ENCODE data around the gene SMIM33. TPM values are rescaled to one million over a fixed set of nuclear protein-coding genes. Genes with fewer than 3 reads are reported as not detected.
"Not testable (repeated sequence)": the region's sequence is repeated elsewhere in the genome, so short reads cannot be mapped to it uniquely, and the experiment has no call there.

SMIM33 gene
- polyA plus RNA-seq, 1 of the 3 experiments (the other 2 are of a cell fraction), result not detected

GRCh38 chr5:139482050-139482889 lies 11.5 kb downstream of the SMIM33 start, which contains the start of gene STING1 (continued):
- TF ChIP-seq USF2 (IDR thresholded peaks at IDR 0.05; ENCODE audit: borderline replicate concordance, low read depth, low read length) (no peak), CTCF (IDR thresholded peaks at IDR 0.05) (no peak), TAF1 (IDR thresholded peaks at IDR 0.05; ENCODE audit: borderline replicate concordance, low read depth, low read length) (peak; percentile 58; the same call in 1 of the 2 replicates)

- TF ChIP-seq YY1 (IDR thresholded peaks at IDR 0.05; ENCODE audit: low read depth), result 0 out of 2 replicates have a peak, but pooled peaks have one; percentile 4
- H3K79me2 ChIP-seq (ENCODE audit: insufficient read depth), result peaks cover 41% of the 10 kb centered on the region
- 84% methylated on average over 6 of the region's 6 CpGs for WGBS (ENCODE audit: low lambda C conversion rate)
- H3K9me2 ChIP-seq; H4K20me1 ChIP-seq (ENCODE audit: insufficient read depth); H3K27me3 ChIP-seq (ENCODE audit: insufficient read depth); H3K9me3 ChIP-seq; POLR2A ChIA-PET; DNase-seq: not testable (repeated sequence)
- H3K4me2 ChIP-seq, result peak overlapping the region; percentile 96
- peak overlapping the region; percentile 91 to 100; a peak in 3 of 4 replicates for H3K27ac ChIP-seq (ENCODE audit: low read depth in 2 of 2, low read length in 1 of 2)
- H2AFZ ChIP-seq (ENCODE audit: low read depth), result peak overlapping the region; percentile 76; the same call in 1 of the 2 replicates
- CTCF ChIA-PET, result interaction anchor here (2.4 kb wide), 1 partner anchor 60 kb away, joined by 11 read pairs; no protein-coding TSS in a partner anchor
- peak overlapping the region in 1 of 2 experiments; percentile 69; a peak in 2 of 4 replicates for H3K4me3 ChIP-seq (ENCODE audit: low read depth in 2 of 2, low read length in 1 of 2)
- peaks cover 22% of the 10 kb centered on the region for H3F3A ChIP-seq (replicated peaks; ENCODE audit: insufficient read depth)
- peaks cover 14% of the 10 kb centered on the region in 2 experiments; a peak in 2 of 4 replicates for H3K4me1 ChIP-seq (ENCODE audit: control insufficient read depth in 1 of 2, insufficient read depth in 2 of 2, low read depth in 1 of 2, low read length in 1 of 2)
- H3K36me3 ChIP-seq (replicated peaks in 1 of 2; ENCODE audit: control insufficient read depth in 1 of 2, insufficient read depth in 2 of 2, low read length in 1 of 2), result peaks cover 5 to 24% of the 10 kb centered on the region in 2 experiments
- peak overlapping the region; percentile 84 for H3K9ac ChIP-seq
Measured at GRCh38 chr5:139482890-139483208, 12.0 kb downstream of the SMIM33 start.

- peaks cover 8% of the 10 kb centered on the region for H3K79me2 ChIP-seq (ENCODE audit: insufficient read depth)
- H3K4me3 ChIP-seq (ENCODE audit: low read depth in 2 of 2, low read length in 1 of 2), result no peak overlapping the region
- no peak for DNase-seq
- no peaks in the 10 kb centered on the region for H4K20me1 ChIP-seq (ENCODE audit: insufficient read depth)
- 71% methylated on average over 6 of the region's 7 CpGs for WGBS (ENCODE audit: low lambda C conversion rate)
- no peaks in the 10 kb centered on the region for H3K36me3 ChIP-seq (replicated peaks in 1 of 2; ENCODE audit: control insufficient read depth in 1 of 2, insufficient read depth in 2 of 2, low read length in 1 of 2)
- TF ChIP-seq ZBTB33 (IDR thresholded peaks at IDR 0.05; ENCODE audit: borderline replicate concordance, low read depth) (no peak), RFX5 (IDR thresholded peaks at IDR 0.05; ENCODE audit: low read length) (no peak), TAF1 (IDR thresholded peaks at IDR 0.05; ENCODE audit: borderline replicate concordance, low read depth, low read length) (no peak), RAD21 (IDR thresholded peaks at IDR 0.05; ENCODE audit: low read length) (no peak)
- H3K27me3 ChIP-seq (ENCODE audit: insufficient read depth), result no peaks in the 10 kb centered on the region
- CTCF ChIA-PET, result no interaction called here
- H3F3A ChIP-seq (replicated peaks; ENCODE audit: insufficient read depth), result peaks cover 18% of the 10 kb centered on the region
- H3K4me2 ChIP-seq, result no peak overlapping the region
- no peaks in the 10 kb centered on the region for H3K9me3 ChIP-seq
- no peak overlapping the region for H3K9ac ChIP-seq
- no peaks in the 10 kb centered on the region for H3K9me2 ChIP-seq
- peaks cover 8 to 14% of the 10 kb centered on the region in 2 experiments; a peak in 2 of 4 replicates for H3K4me1 ChIP-seq (ENCODE audit: control insufficient read depth in 1 of 2, insufficient read depth in 2 of 2, low read depth in 1 of 2, low read length in 1 of 2)
- no peak overlapping the region for H2AFZ ChIP-seq (ENCODE audit: low read depth)
- POLR2A ChIA-PET, result no interaction called here
- H3K27ac ChIP-seq (ENCODE audit: low read depth in 2 of 2, low read length in 1 of 2), result no peak overlapping the region
Measured at GRCh38 chr5:139486201-139486600, 15.4 kb downstream of the SMIM33 start.
